Type B pancreatic cell (in vitro differentiated cells): ENCODE data around the gene PTDSS2. TPM values are rescaled to one million over a fixed set of nuclear protein-coding genes. Genes with fewer than 3 reads are reported as not detected.

Experiments
- DNase-seq: peaks from one replicate; pipeline ENCODE4 v3.0.0; 2021; ENCODE audit warnings: mixed read lengths; ENCODE audit not compliant: unreplicated experiment; ENCODE audit errors: extremely low spot score
- H3K27ac Mint-ChIP-seq: 2 replicates; pipeline ENCODE4 v1.8.0; 2021; ENCODE audit warnings: mild to moderate bottlenecking, mixed read lengths
- H3K27me3 Mint-ChIP-seq: 2 replicates; pipeline ENCODE4 v1.8.0; 2021; ENCODE audit warnings: mixed read lengths
- H3K36me3 Mint-ChIP-seq: 2 replicates; pipeline ENCODE4 v1.8.0; 2021; ENCODE audit warnings: mixed read lengths
- H3K4me1 Mint-ChIP-seq: one replicate; pipeline ENCODE4 v1.8.0; 2021; ENCODE audit warnings: mixed read lengths; ENCODE audit not compliant: unreplicated experiment
- H3K4me3 Mint-ChIP-seq: 2 replicates; pipeline ENCODE4 v1.8.0; 2021; ENCODE audit warnings: mild to moderate bottlenecking, mixed read lengths
- H3K9me3 Mint-ChIP-seq: 2 replicates; pipeline ENCODE4 v1.8.0; 2021; ENCODE audit warnings: mixed read lengths
- total RNA-seq: library from RNA; stranded (reverse); gene quantifications from 2 replicates; pipeline ENCODE4 v1.2.1, GENCODE V29; 2021; ENCODE audit warnings: low replicate concordance
- TF ChIP-seq, protein P1 (sequence below): fragments of 200-600 bp; sonication (generic); conservative IDR thresholded peaks from 2 replicates; pipeline ENCODE4 v1.5.0; 2021; ENCODE audit warnings: antibody characterized with exemption, mild to moderate bottlenecking

Gene PTDSS2
- total RNA-seq, 1 donor from 2014 or later = 46.9 TPM

DNA sequence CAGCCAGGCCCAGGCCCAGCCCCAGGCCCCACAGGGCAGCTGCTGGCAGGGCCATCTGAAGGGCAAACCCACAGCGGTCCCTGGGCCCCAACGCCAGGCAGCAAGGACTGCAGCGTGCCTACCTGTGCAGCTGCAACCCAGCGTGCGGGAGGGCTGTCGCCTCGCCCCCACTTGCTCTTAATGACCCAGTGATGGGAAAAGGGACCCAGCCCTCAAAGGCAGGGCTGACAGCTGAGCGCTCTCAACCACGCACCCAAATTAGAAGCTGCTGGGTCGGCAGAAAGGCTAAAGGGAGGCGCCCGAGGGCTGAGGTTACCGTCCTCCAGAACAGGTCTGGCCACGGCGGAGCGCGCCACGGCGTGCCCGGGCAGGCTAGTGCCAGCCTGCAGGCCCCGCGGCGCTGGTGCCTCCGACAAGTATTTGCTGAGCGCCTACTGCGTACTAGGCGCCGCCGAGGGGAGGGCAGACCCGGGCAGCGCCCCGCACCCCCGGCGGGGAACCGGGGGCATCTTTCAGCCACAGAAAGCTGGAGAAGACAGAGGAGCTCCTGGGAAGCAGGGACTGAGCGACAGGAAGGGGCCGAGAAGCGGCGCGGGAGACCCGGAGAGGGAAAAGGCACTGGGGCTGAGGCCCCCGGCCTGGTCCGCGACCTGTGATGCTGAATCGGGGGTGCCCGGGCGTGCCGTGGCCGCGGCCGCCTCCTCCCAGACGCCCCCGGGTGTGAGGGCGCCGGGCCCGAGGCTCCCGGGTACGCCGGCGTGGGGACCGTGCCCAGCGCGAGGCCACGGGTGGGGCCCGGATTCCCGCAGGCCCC is 84.5 kb downstream of the PTDSS2 start:
- no peaks in the 10 kb centered on the region for H3K4me1 Mint-ChIP-seq
- no peaks in the 10 kb centered on the region for H3K9me3 Mint-ChIP-seq
- H3K27me3 Mint-ChIP-seq = peaks cover 18% of the 10 kb centered on the region
- TF ChIP-seq, protein P1, sequence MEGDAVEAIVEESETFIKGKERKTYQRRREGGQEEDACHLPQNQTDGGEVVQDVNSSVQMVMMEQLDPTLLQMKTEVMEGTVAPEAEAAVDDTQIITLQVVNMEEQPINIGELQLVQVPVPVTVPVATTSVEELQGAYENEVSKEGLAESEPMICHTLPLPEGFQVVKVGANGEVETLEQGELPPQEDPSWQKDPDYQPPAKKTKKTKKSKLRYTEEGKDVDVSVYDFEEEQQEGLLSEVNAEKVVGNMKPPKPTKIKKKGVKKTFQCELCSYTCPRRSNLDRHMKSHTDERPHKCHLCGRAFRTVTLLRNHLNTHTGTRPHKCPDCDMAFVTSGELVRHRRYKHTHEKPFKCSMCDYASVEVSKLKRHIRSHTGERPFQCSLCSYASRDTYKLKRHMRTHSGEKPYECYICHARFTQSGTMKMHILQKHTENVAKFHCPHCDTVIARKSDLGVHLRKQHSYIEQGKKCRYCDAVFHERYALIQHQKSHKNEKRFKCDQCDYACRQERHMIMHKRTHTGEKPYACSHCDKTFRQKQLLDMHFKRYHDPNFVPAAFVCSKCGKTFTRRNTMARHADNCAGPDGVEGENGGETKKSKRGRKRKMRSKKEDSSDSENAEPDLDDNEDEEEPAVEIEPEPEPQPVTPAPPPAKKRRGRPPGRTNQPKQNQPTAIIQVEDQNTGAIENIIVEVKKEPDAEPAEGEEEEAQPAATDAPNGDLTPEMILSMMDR = no peak
- peak; percentile 76 for DNase-seq
- no peak overlapping the region for H3K27ac Mint-ChIP-seq
- H3K4me3 Mint-ChIP-seq = peak overlapping the region; percentile 79
- H3K36me3 Mint-ChIP-seq = no peaks in the 10 kb centered on the region

DNA sequence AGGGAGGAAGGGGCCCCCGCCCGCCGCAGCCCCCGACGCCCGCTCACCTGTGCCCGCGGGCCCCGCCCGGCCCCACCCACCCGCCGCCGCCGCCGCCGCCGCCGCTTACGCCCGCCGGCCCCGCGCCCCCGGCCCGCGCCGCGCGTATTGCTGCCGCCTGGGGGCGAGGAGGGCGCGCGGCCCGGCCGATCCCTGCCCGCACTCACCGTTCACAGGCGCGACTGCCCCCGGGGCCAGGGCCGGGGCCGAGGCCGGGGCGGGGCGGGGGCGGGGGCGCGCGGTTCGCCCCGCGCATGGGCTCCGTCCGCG is 85.1 kb downstream of the PTDSS2 start:
- DNase-seq = no peak
- Mint-ChIP-seq H3K9me3 (no peaks in the 10 kb centered on the region), H3K36me3 (no peaks in the 10 kb centered on the region), H3K4me1 (no peaks in the 10 kb centered on the region), H3K27ac (no peak overlapping the region), H3K4me3 (no peak overlapping the region), H3K27me3 (peaks cover 18% of the 10 kb centered on the region)
- TF ChIP-seq, protein P1 = no peak

DNA sequence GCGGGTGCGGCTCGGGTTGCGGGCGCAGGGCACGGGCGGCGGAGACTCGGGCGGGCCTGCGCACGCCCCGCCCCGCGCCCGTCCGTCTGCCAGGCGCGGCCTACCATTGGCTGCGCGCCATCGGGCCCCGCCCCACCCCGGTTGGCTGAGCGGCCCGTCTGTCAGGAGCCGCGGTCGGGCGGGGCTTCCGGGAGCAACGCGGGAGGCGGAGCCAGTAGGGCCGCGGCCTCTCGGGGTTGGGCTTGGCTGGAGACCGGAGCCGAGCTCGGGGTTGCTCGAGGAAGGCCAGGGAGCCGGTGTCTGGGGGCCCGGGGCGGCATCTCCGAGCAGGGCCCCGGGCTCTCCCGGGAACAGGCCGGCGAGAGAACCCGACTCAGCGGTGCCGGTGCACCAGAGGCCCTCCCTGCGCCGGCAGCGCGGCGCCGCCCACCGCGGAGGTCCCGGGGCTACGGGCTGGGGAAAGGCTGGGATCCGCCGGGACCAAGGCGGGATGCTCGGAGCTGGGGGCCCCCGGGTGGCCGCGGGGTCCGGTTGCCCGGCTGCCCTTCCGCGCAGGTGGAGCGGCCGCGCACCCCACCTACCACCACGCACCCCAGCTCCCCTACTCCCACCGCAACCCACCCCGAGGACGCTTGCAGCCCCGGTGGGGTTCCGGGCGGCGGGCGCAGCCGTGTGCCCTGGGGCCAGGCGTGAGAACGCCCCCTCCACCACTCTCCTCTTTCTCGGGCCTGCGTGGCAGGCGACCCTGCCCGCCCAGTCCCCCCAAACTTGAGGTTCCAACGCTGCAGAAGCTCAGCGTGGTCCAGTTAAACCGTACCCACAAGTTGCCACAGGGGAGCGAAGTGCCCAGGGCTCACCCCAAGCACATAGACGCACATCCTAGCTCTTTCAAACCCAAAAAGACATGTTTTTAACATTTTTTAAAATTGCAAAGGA is 85.7 kb downstream of the PTDSS2 start, which contains the start of gene HRAS:
TSS of gene HRAS (minus strand) at position 58 of the 936 bp plus-strand sequence.
- DNase-seq = peak; percentile 98
- H3K9me3 Mint-ChIP-seq = no peaks in the 10 kb centered on the region
- TF ChIP-seq, protein P1 = no peak
- H3K27ac Mint-ChIP-seq = peak within 1 kb of the TSS; percentile 86
- H3K27me3 Mint-ChIP-seq = peaks cover 18% of the 10 kb centered on the region
- H3K36me3 Mint-ChIP-seq = no peaks in the 10 kb centered on the region
- H3K4me3 Mint-ChIP-seq = peak within 1 kb of the TSS; percentile 93
- H3K4me1 Mint-ChIP-seq = no peaks in the 10 kb centered on the region

DNA sequence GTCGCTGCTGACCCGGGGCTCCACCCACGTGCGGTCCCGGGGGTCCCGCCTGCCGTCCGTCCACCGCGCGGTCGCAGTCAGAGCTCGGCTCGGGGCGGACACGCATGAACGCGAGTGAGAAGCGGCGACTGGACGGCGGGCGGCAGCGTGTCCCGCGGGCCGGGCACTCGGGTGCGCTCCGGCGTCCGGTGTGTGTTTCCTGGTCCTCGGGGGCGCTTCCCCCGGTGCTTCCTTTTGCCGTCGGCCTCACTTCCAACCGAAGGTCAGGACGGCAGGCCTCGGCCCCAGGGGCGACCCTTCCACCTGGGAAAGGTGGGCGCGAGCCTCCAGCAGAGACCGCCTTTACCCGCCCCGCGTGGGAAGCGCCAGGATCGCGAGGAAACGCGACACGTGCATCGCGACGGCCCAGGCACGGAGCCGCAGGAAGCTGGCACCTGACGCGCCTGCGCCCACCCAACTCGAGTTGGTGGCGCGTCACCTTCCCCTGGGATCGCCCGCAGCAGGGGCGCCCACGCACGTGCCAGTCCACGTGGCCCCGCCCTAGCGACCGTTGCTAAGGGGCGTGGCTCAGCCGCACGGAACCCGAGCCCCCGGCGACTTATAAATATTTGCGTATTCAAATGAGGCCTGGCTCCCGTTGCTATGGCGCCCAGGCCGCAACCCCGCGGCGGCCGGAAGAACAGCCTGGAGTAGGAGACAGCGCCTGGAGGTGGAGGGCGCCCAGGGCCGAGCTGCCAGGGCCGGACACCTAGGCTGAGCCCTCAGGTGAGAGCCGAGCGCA is 87.0 kb downstream of the PTDSS2 start, which contains the start of gene LRRC56:
TSS of gene LRRC56 (plus strand) at position 687 of the 781 bp plus-strand sequence. CDS start 3,158 bp downstream, outside the sequence.
- Mint-ChIP-seq H3K27me3 (peaks cover 18% of the 10 kb centered on the region), H3K4me1 (no peaks in the 10 kb centered on the region), H3K27ac (peak within 1 kb of the TSS; percentile 86), H3K4me3 (peak within 1 kb of the TSS; percentile 93), H3K36me3 (no peaks in the 10 kb centered on the region), H3K9me3 (no peaks in the 10 kb centered on the region)
- peak; percentile 83 for DNase-seq
- TF ChIP-seq, protein P1 = no peak
